HK-2 (cell line): Measurements from ENCODE around the gene VGF.
A peak's percentile ranks its signal among the peaks of the same experiment; 100 is the strongest.
"Not testable (repeated sequence)": the region's sequence is repeated elsewhere in the genome, so short reads cannot be mapped to it uniquely, and the experiment has no call there.

Experiments used
- DNase-seq: peaks from one replicate; pipeline ENCODE4 v3.0.0-alpha.2; 2018; ENCODE audit not compliant: unreplicated experiment

Gene VGF

DNA sequence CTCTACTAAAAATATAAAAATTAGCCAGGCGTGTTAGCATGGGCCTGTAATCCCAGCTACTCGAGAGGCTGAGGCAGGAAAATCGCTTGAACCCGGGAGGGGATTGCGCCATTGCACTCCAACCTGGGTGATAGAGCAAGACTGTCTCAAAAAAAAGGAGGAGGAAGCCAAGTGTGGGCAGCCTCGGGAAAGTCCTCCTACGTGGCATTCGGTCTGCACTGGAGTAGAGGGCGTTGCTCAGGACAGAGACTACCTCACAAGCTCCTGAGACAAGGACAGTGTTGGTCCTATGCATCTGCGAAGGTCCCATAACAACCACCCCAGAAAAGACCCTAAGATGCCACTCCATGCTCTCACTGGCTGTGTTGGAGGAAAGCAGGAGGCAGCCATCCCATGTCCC, 48.5 kb downstream of the VGF start:
- peak; percentile 53 for DNase-seq

DNA sequence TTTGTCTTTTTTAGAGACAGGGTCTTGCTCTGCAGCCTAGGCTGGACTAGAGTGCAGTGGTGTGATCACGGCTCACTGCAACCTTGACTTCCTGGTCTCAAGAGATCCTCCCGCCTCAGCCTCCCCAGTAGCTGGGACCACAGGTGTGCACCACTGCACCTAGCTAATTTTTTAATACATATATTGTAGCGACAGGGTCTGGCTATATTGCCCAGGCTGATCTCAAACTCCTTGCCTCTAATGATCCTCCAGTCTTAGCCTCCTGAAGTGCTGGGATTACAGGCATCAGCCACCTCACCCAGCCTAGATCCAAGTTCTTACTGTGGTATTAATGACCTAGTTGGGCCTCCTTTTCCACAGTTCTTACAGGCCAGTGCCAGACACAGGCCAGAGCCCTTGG, 50.2 kb downstream of the VGF start:
- no peak for DNase-seq

GRCh38 chr7:101114492-101114891, 50.9 kb downstream of the VGF start:
- DNase-seq = no peak

DNA sequence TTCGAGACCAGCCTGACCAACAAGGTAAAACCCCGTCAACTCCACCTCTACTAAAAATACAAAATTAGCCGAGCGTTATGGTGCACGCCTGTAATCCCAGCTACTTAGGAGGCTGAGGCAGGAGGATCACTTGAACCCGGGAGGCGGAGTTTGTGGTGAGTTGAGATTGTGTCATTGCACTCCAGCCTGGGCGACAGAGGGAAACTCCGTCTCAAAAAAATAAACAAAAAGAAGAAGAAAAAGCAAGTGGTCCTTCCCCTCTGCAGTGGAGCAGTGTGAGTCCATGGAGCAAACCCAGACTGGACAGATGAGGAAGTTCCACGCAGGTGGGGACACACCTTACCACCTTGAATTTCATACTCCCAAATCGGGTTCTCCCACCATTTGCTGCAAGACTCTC, 51.5 kb downstream of the VGF start:
- no peak for DNase-seq

- not testable (repeated sequence) for DNase-seq
Measured at GRCh38 chr7:101113140-101113539, 52.2 kb downstream of the VGF start.
